Activated gamma-delta T cell (primary cell): ENCODE measurements around the gene PHRF1.
"Not testable (repeated sequence)": the region's sequence is repeated elsewhere in the genome, so short reads cannot be mapped to it uniquely, and the experiment has no call there.

ENCODE experiments used
- DNase-seq: peaks from one replicate; lab custom pipeline; 2025; lab: John Stamatoyannopoulos, UW

Gene PHRF1

DNA sequence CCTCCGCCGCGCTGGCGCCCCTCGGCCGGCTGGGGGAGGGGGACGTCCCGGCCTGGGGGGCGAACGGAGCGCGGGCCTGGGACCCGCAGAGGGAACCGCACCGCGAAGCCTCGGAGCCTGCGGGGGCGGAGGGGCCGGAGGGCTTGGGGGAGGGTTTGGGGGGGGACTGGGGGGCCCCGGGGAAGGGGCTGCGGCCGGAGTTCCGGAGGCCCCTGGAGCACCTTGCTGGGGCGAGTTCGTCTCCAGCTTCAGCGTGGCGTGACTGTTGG lies 51.0 kb downstream of the PHRF1 start:
- no peak for DNase-seq

DNA sequence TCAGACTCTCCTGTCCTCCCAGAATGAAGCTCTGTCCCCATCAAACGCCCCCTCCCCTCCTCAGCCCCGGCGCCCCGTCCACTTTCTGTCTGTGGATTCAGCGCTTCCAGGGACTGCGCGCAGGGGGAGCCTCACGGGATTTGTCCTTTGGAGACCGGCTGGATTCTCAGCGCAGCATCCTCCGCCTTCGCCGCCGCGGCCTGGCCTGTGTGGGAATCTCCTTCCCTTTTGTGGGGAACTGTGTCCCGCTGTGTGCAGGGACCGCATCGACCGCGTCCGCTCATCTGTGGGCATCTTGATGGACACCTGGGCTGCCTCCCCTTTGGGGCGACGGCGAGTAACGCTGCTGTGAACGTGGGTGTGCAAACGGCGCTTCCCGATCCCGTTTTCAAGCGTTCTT lies 51.8 kb downstream of the PHRF1 start:
- DNase-seq = no peak

DNA sequence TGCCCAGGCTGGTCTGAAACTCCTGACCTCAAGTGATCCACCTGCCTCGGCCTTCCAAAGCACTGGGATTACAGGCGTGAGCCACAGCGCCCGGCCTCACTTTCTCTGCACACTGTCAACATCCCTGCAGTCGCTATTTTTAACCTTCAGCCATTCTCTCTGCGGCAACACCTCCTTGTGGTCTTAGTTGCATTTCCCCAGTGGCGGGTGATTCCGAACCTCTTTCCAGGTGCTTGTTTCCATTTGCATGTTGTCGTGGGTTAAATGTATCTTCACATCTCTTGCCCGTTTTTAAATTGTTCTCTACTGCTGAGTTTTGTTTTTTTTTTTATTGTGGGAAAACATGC lies 52.9 kb downstream of the PHRF1 start:
- no peak for DNase-seq

DNA sequence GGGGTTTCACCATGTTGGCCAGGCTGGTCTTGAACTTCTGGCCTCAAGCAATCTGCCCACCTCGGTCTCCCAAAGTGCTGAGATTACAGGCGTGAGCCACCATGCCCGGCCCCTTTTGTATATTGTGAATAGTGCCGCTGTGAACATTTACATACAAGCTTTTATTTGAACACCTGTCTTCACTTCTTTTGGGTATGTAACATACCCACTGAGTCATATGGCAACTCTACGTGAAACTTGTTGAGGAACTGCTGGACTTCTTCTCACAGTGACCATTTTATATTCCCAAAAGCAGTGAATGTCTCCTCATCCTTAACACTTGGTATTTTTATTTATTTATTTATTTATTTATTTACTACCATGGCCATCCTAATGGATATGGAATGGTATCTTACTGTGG lies 54.6 kb downstream of the PHRF1 start:
- no peak for DNase-seq

- DNase-seq = no peak
Observed at GRCh38 chr11:635945-636510, 59.8 kb downstream of the PHRF1 start.

GRCh38 chr11:636511-637332 lies 60.5 kb downstream of the PHRF1 start, which contains the start of gene DRD4:
DRD4 (plus strand) TSS chr11:637269; CDS start chr11:637305, 36 bp downstream.
- DNase-seq = no peak

DNA sequence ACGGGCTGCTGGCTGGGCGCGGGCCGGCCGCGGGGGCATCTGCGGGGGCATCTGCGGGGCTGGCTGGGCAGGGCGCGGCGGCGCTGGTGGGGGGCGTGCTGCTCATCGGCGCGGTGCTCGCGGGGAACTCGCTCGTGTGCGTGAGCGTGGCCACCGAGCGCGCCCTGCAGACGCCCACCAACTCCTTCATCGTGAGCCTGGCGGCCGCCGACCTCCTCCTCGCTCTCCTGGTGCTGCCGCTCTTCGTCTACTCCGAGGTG lies 61.0 kb downstream of the PHRF1 start:
- no peak for DNase-seq

GRCh38 chr11:637593-638521 lies 61.6 kb downstream of the PHRF1 start:
- DNase-seq = no peak

GRCh38 chr11:638631-639331 lies 62.5 kb downstream of the PHRF1 start:
- DNase-seq = no peak

- DNase-seq = no peak
Observed at GRCh38 chr11:639332-639955, 63.2 kb downstream of the PHRF1 start.

GRCh38 chr11:640021-640706 lies 63.9 kb downstream of the PHRF1 start:
- no peak for DNase-seq

- DNase-seq = no peak
Observed at GRCh38 chr11:641806-642370, 65.6 kb downstream of the PHRF1 start.

DNA sequence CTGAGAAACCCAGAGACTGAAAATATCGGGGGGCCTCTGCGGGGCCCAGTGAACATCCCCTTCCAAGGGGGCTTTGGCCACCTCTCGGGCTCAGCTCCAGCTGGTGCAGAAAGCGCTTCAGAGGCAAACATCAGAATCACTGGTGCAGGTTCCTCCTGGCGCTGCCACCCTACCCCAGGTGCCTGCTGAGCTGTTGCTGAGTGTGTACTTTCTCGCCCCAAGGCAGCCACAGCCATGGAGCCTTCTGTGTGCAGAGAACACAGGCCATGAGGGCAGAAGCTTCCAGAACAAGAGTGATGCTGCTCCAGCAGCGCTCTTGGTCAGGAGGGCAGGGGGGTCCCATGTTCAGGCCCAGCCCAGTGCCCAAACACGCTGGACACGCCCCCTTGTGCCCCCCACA lies 67.1 kb downstream of the PHRF1 start:
- no peak for DNase-seq

DNA sequence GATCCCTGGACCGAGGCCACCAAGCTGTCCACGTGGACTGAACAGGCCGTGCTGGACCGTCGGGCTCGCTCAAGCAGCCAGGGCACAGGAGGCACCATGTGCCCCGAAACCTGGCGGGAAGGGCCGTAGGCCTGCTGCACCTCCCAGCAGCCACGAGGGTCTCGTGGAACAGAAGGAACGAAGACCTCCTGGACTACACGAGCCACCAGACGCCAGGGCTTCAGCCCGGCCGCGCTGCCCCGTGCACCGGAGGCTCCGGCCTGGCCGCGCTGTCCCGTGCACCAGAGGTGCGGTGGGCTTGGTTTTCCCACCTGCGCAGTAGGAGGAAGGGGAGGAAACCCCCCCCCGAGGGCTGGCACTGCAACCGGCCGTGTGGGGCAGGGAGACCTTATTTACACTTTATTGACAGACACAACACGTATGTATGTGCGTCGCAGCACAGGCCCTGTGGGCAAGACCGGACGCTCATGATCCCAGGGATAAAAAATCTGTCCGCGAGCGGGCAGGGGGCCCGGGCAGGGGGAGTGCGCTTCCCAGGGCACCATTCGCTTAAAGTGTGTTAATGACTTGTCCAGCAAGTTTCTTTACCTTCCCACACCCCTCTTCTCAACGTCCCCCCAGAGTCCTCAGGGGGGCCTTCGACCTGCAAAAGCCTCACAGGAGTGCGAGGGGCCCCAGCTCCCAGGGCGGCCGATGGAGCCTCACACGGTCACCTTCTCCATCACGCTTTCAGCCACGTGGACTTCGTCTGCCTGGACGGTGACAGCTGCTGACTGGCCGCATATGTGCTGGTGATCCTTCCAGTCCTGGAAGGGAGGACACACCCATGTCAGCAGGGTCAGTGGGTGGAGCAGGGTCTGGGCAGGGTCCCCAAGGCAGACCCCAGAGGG lies 67.8 kb downstream of the PHRF1 start:
- DNase-seq = no peak

- DNase-seq = no peak
Observed at GRCh38 chr11:645536-645935, 69.3 kb downstream of the PHRF1 start.

GRCh38 chr11:646214-646613 lies 69.9 kb downstream of the PHRF1 start:
- DNase-seq = no peak

DNA sequence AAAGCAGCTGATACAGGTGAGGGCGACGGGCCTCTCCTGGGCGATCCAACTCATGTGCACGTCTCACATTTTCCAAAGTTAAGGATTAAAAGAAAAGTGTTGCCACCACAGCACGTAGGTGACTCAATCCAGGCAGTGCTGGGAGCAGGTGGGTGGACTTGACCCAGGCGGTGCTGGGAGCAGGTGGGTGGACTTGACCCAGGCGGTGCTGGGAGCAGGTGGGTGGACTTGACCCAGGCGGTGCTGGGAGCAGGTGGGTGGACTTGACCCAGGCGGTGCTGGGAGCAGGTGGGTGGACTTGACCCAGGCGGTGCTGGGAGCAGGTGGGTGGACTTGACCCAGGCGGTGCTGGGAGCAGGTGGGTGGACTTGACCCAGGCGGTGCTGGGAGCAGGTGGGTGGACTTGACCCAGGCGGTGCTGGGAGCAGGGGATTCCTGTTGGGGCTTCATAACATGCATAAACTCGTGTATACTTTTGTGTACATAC lies 71.4 kb downstream of the PHRF1 start:
- DNase-seq = not testable (repeated sequence)

- no peak for DNase-seq
Observed at GRCh38 chr11:650482-650881, 74.2 kb downstream of the PHRF1 start.

- DNase-seq = not testable (repeated sequence)
Observed at GRCh38 chr11:653136-653535, 76.9 kb downstream of the PHRF1 start.

GRCh38 chr11:653837-654236 lies 77.6 kb downstream of the PHRF1 start:
- no peak for DNase-seq
